B cell (primary cell): ENCODE measurements around the gene MBNL2.

Experiments used
- CTCF ChIP-seq: fragments of 200-600 bp; IDR thresholded peaks from one replicate; pipeline ENCODE4 v1.8.0; 2022; ENCODE audit warnings: antibody characterized with exemption, mild to moderate bottlenecking
- EZH2 ChIP-seq: IDR thresholded peaks from 2 replicates; pipeline ENCODE4 v1.6.1; 2012; ENCODE audit warnings: borderline replicate concordance, low read depth, mild to moderate bottlenecking, moderate library complexity, low read length; ENCODE audit not compliant: insufficient read depth, poor library complexity, severe bottlenecking

- TF ChIP-seq CTCF (no peak), EZH2 (no peak)
These were observed 95.8 kb downstream of the MBNL2 start for GRCh38 chr13:97317933-97318332.
